HepG2 (cell line): ENCODE measurements around the gene TRIM31. TPM values are rescaled to one million over a fixed set of nuclear protein-coding genes. Genes with fewer than 3 reads are reported as not detected.

ENCODE experiments used
- BHLHE40 ChIP-seq: IDR thresholded peaks from 2 replicates; pipeline ENCODE4 v1.6.1; 2011; ENCODE audit warnings: low read length, improper control_type of control experiment
- DNMT3B ChIP-seq: conservative IDR thresholded peaks from 2 replicates; pipeline ENCODE4 v1.6.1; 2016; ENCODE audit warnings: missing biosample characterization, control low read depth
- GABPA ChIP-seq, 2 experiments: IDR thresholded peaks; 2 replicates each; pipeline ENCODE4 v1.6.1; 2011 to 2016; ENCODE audit warnings: low read depth in 2 of 2, low read length in 1 of 2, missing biosample characterization in 1 of 2, missing genetic modification characterization in 1 of 2
- KMT2A ChIP-seq: sonication (generic); formaldehyde crosslinking; IDR thresholded peaks from 2 replicates; pipeline ENCODE4 v1.4.0; 2020; ENCODE audit warnings: missing genetic modification reagents
- MAZ ChIP-seq, 2 experiments: sonication (generic) in 1 of 2; formaldehyde crosslinking in 1 of 2; IDR thresholded peaks; 2 replicates each; pipeline versions ENCODE4 v1.5.0 to v1.6.1; 2012 to 2020; ENCODE audit warnings: low read depth in 2 of 2, mild to moderate bottlenecking in 2 of 2, borderline replicate concordance in 1 of 2, improper control_type of control experiment in 1 of 2, low read length in 1 of 2, missing genetic modification reagents in 1 of 2, moderate library complexity in 1 of 2
- PRMT3 ChIP-seq: sonication (generic); formaldehyde crosslinking; IDR thresholded peaks from 2 replicates; pipeline ENCODE4 v1.8.1; 2022; ENCODE audit warnings: low read depth, mild to moderate bottlenecking, moderate library complexity, missing genetic modification reagents, borderline replicate concordance
- ZBTB20 ChIP-seq: sonication (generic); formaldehyde crosslinking; IDR thresholded peaks from 2 replicates; pipeline ENCODE4 v1.8.1; 2023; ENCODE audit warnings: missing genetic modification reagents, low read depth, mild to moderate bottlenecking, borderline replicate concordance
- ZBTB26 ChIP-seq: IDR thresholded peaks from 2 replicates; pipeline ENCODE4 v1.6.1; 2016; ENCODE audit warnings: missing compliant biosample characterization, missing genetic modification reagents, borderline replicate concordance
- ZFP90 ChIP-seq: sonication (generic); formaldehyde crosslinking; IDR thresholded peaks from 2 replicates; pipeline ENCODE4 v1.8.0; 2022; ENCODE audit warnings: missing genetic modification reagents, mild to moderate bottlenecking, inconsistent platforms, borderline replicate concordance
- ZHX1 ChIP-seq: sonication (generic); formaldehyde crosslinking; IDR thresholded peaks from 2 replicates; pipeline ENCODE4 v1.8.1; 2022; ENCODE audit warnings: low read depth, mild to moderate bottlenecking, missing genetic modification reagents
- ZNF160 ChIP-seq: sonication (generic); formaldehyde crosslinking; IDR thresholded peaks from 2 replicates; pipeline ENCODE4 v1.8.0; 2022; ENCODE audit warnings: mild to moderate bottlenecking, inconsistent platforms, missing genetic modification reagents
- ZNF224 ChIP-seq: sonication (generic); formaldehyde crosslinking; IDR thresholded peaks from 2 replicates; pipeline ENCODE4 v1.5.0; 2020; ENCODE audit warnings: mild to moderate bottlenecking, missing genetic modification reagents
- ZNF276 ChIP-seq: sonication (generic); formaldehyde crosslinking; IDR thresholded peaks from 2 replicates; pipeline ENCODE4 v1.4.0; 2020; ENCODE audit warnings: mild to moderate bottlenecking, low read depth, missing genetic modification reagents
- ZNF30 ChIP-seq: sonication (generic); formaldehyde crosslinking; IDR thresholded peaks from 2 replicates; pipeline ENCODE4 v1.5.0; 2020; ENCODE audit warnings: mild to moderate bottlenecking, missing genetic modification reagents
- ZNF446 ChIP-seq: sonication (generic); formaldehyde crosslinking; IDR thresholded peaks from 2 replicates; pipeline ENCODE4 v1.5.0; 2020; ENCODE audit warnings: mild to moderate bottlenecking, missing genetic modification reagents
- ZNF629 ChIP-seq: sonication (generic); formaldehyde crosslinking; conservative IDR thresholded peaks from 2 replicates; pipeline ENCODE4 v1.5.0; 2020; ENCODE audit warnings: missing genetic modification reagents
- ZNF749 ChIP-seq: sonication (generic); formaldehyde crosslinking; IDR thresholded peaks from 2 replicates; pipeline ENCODE4 v1.8.0; 2022; ENCODE audit warnings: mild to moderate bottlenecking, missing genetic modification reagents, moderate library complexity, borderline replicate concordance
- ZNF800 ChIP-seq: sonication (generic); formaldehyde crosslinking; IDR thresholded peaks from 2 replicates; pipeline ENCODE4 v1.4.0; 2020; ENCODE audit warnings: missing genetic modification reagents
- ZNF841 ChIP-seq: sonication (generic); formaldehyde crosslinking; IDR thresholded peaks from 2 replicates; pipeline ENCODE4 v1.8.1; 2023; ENCODE audit warnings: missing genetic modification reagents, borderline replicate concordance
- polyA plus RNA-seq, 8 experiments: library from polyadenylated mRNA; depleted of rRNA in 3 of 8; stranded (reverse) in 7 of 8; unstranded in 1 of 8; fragments of >200 nt; fragmentation: Illumina TruSeq in 4 of 8; extraction: Trizol in 4 of 8; gene quantifications; 2 replicates each; pipeline versions ENCODE4 v1.2.1 to v1.2.3, GENCODE V29; 2011 to 2016; ENCODE audit warnings: low read depth in 4 of 8, missing spikeins in 1 of 8, mixed read lengths in 1 of 8; ENCODE audit not compliant: insufficient read depth in 1 of 8
- total RNA-seq, 5 experiments: library from RNA; depleted of rRNA; stranded (reverse); fragments of >200 nt; fragmentation: Illumina TruSeq; extraction: Trizol; gene quantifications; 2 replicates each; pipeline ENCODE4 v1.2.3, GENCODE V29; 2016; ENCODE audit warnings: low read depth in 1 of 5

The TRIM31 gene
- total and polyA plus RNA-seq, 2 of the 13 experiments (the other 11 are each of a cell fraction or from before 2014, with no cell fraction given), result 0.13 to 0.51 TPM

GRCh38 chr6:30061092-30061857 lies 51.6 kb downstream of the TRIM31 start, which contains the start of gene POLR1H (continued):
- no peak for TF ChIP-seq ZNF841 (CRISPR knock-in tag)
- TF ChIP-seq ZFP90 (CRISPR knock-in tag), result peak; percentile 86; the same call in 1 of the 2 replicates
- TF ChIP-seq ZNF800 (CRISPR knock-in tag), result peak; percentile 97
- TF ChIP-seq ZNF629 (CRISPR knock-in tag), result peak; percentile 40; the same call in 1 of the 2 replicates
- no peak for TF ChIP-seq MAZ (IDR thresholded peaks at IDR 0.05; ENCODE audit: borderline replicate concordance, low read depth, low read length)
- peak; percentile 26; the same call in 1 of the 2 replicates for TF ChIP-seq MAZ (CRISPR knock-in tag; IDR thresholded peaks at IDR 0.05; ENCODE audit: low read depth)
- TF ChIP-seq ZNF446, result no peak
- TF ChIP-seq ZHX1 (CRISPR knock-in tag), result no peak; the same call in 1 of the 2 replicates
- peak; percentile 36; the same call in 1 of the 2 replicates for TF ChIP-seq ZNF749 (CRISPR knock-in tag)
- TF ChIP-seq ZNF224 (CRISPR knock-in tag), result peak; percentile 62; the same call in 1 of the 2 replicates
- TF ChIP-seq ZNF30 (CRISPR knock-in tag), result no peak
- TF ChIP-seq KMT2A, result peak; percentile 99
- TF ChIP-seq ZNF160 (CRISPR knock-in tag), result peak; percentile 74
- peak; percentile 39; the same call in 1 of the 2 replicates for TF ChIP-seq ZBTB26 (CRISPR knock-in tag)
- TF ChIP-seq ZBTB20 (CRISPR knock-in tag), result peak; percentile 52; the same call in 1 of the 2 replicates
- 0 out of 2 replicates have a peak, but pooled peaks have one; percentile 84 for TF ChIP-seq PRMT3 (CRISPR knock-in tag)
- peak; percentile 33; the same call in 1 of the 2 replicates for TF ChIP-seq GABPA (IDR thresholded peaks at IDR 0.05; ENCODE audit: low read depth, low read length)
- TF ChIP-seq GABPA (CRISPR knock-in tag; IDR thresholded peaks at IDR 0.05; ENCODE audit: low read depth), result peak; percentile 87
- peak; percentile 93 for TF ChIP-seq DNMT3B (CRISPR knock-in tag)
- TF ChIP-seq BHLHE40, result peak; percentile 48; the same call in 1 of the 2 replicates
- TF ChIP-seq ZNF276 (CRISPR knock-in tag), result peak; percentile 20; the same call in 1 of the 2 replicates
